Stimulated activated CD4-positive, alpha-beta T cell treated with anti-CD3 and anti-CD28 coated beads, Interleukin-15, amount 100 ng/mL, for 24 hours (primary cell): ENCODE results near the gene DMRTC2.
A peak's percentile ranks its signal among the peaks of the same experiment; 100 is the strongest.
"Not testable (repeated sequence)": the region's sequence is repeated elsewhere in the genome, so short reads cannot be mapped to it uniquely, and the experiment has no call there.

Experiments used
- DNase-seq: peaks from one replicate; pipeline ENCODE4 v3.0.0-alpha.2; 2020

Gene DMRTC2

GRCh38 chr19:41872775-41873647 lies 28.2 kb downstream of the DMRTC2 start:
- DNase-seq, result peak; percentile 80

- not testable (repeated sequence) for DNase-seq
Measured at GRCh38 chr19:41875973-41876372, 31.1 kb downstream of the DMRTC2 start.

- peak; percentile 33 for DNase-seq
Measured at GRCh38 chr19:41876847-41877832, 32.3 kb downstream of the DMRTC2 start, which contains the start of gene CD79A. Gene CD79A (plus strand): TSS chr19:41877279. CDS start chr19:41877305, 26 bp downstream.

- DNase-seq, result peak; percentile 10
Measured at GRCh38 chr19:41877916-41878905, 33.4 kb downstream of the DMRTC2 start.

- DNase-seq, result no peak
Measured at GRCh38 chr19:41879080-41879479, 34.2 kb downstream of the DMRTC2 start.

- DNase-seq, result peak; percentile 1
Measured at GRCh38 chr19:41879670-41880328, 35.0 kb downstream of the DMRTC2 start.

- DNase-seq, result no peak
Measured at GRCh38 chr19:41880329-41880708, 35.5 kb downstream of the DMRTC2 start.

- DNase-seq, result peak; percentile 77
Measured at GRCh38 chr19:41882568-41883462, 38.0 kb downstream of the DMRTC2 start, which contains the start of gene ARHGEF1. Gene ARHGEF1 (plus strand): TSS chr19:41883184. CDS start chr19:41888083, 4,899 bp downstream.

GRCh38 chr19:41883463-41883820 lies 38.6 kb downstream of the DMRTC2 start:
- no peak for DNase-seq

- peak; percentile 94 for DNase-seq
Measured at GRCh38 chr19:41883821-41884733, 39.2 kb downstream of the DMRTC2 start.

GRCh38 chr19:41886761-41887710 lies 42.2 kb downstream of the DMRTC2 start:
- DNase-seq, result peak; percentile 72

- DNase-seq, result peak; percentile 92
Measured at GRCh38 chr19:41887711-41888382, 43.0 kb downstream of the DMRTC2 start.

GRCh38 chr19:41888926-41889325 lies 44.1 kb downstream of the DMRTC2 start:
- no peak for DNase-seq

GRCh38 chr19:41889896-41890295 lies 45.1 kb downstream of the DMRTC2 start:
- no peak for DNase-seq

GRCh38 chr19:41890936-41891335 lies 46.1 kb downstream of the DMRTC2 start:
- DNase-seq, result no peak

GRCh38 chr19:41892173-41892902 lies 47.5 kb downstream of the DMRTC2 start:
- DNase-seq, result no peak

GRCh38 chr19:41893899-41894298 lies 49.1 kb downstream of the DMRTC2 start:
- DNase-seq, result no peak
